Thyroid gland (tissue), 4 donors: Measurements from ENCODE around the gene MRPL2.

Experiments used
- CTCF ChIP-seq, 6 experiments: fragments of 200-600 bp in 3 of 6; fragments of 450-650 bp in 3 of 6; sonication (generic) in 3 of 6; IDR thresholded peaks; one replicate each; pipeline ENCODE4 v1.5.1; 2016 to 2019; ENCODE audit warnings: antibody characterized with exemption in 6 of 6, mild to moderate bottlenecking in 2 of 6, inconsistent platforms in 1 of 6, moderate library complexity in 1 of 6
- POLR2A ChIP-seq, 2 donors: fragments of 450-650 bp; IDR thresholded peaks; one replicate each; pipeline ENCODE4 v1.6.1; 2017; ENCODE audit warnings: antibody characterized with exemption in 2 of 2, mild to moderate bottlenecking in 2 of 2, moderate library complexity in 1 of 2

- TF ChIP-seq CTCF (IDR thresholded peaks at IDR 0.05) = no peak
- no peak for TF ChIP-seq POLR2A (IDR thresholded peaks at IDR 0.05)
Measured at GRCh38 chr6:43091436-43091991, 32.3 kb upstream of the MRPL2 start.
